ENCODE measurements around the gene TFRC.

GRCh38 chr3:196081002-196081833 is 672 bp downstream of the TFRC start:
- no peak; the same call in 1 of the 2 replicates for TF ChIP-seq POLR2AphosphoS5 (IDR thresholded peaks at IDR 0.05; ENCODE audit: borderline replicate concordance, low read depth, low read length)
- TF ChIP-seq EZH2 (IDR thresholded peaks at IDR 0.05) = no peak
